DND-41 (cell line): ENCODE results near the gene LAMB1.

Experiments
- ATAC-seq: fragments of 200-7000 bp; cut with Tn5 transposase; 3 replicates; pipeline ENCODE4 v1.9.1; 2021; ENCODE audit warnings: low read depth; ENCODE audit not compliant: insufficient read depth
- DNase-seq: peaks from one replicate; pipeline ENCODE4 v3.0.0-alpha.2; 2020
- H2AFZ ChIP-seq: 2 replicates; pipeline ENCODE4 v1.6.0; 2012; ENCODE audit warnings: low read depth, low read length
- H3K27ac ChIP-seq: 2 replicates; pipeline ENCODE4 v1.5.1; 2012; ENCODE audit warnings: low read length, inconsistent platforms
- H3K27me3 ChIP-seq: fragments of 200-600 bp; sonication (generic); 2 replicates; pipeline ENCODE4 v1.6.0; 2012; ENCODE audit warnings: low read length, mild to moderate bottlenecking, inconsistent platforms; ENCODE audit not compliant: insufficient read depth, poor library complexity
- H3K36me3 ChIP-seq: 2 replicates; pipeline ENCODE4 v1.5.1; 2012; ENCODE audit warnings: low read length, inconsistent platforms; ENCODE audit not compliant: insufficient read depth
- H3K4me1 ChIP-seq: 2 replicates; pipeline ENCODE4 v1.5.1; 2012; ENCODE audit warnings: mild to moderate bottlenecking, low read length; ENCODE audit not compliant: insufficient read depth
- H3K4me2 ChIP-seq: 2 replicates; pipeline ENCODE4 v1.6.0; 2012; ENCODE audit warnings: mild to moderate bottlenecking, moderate library complexity, low read length, inconsistent platforms; ENCODE audit not compliant: insufficient read depth
- H3K4me3 ChIP-seq, 2 experiments: fragments of 200-600 bp in 1 of 2; shearing (Covaris generic) in 1 of 2; 2 replicates each; pipeline ENCODE4 v1.5.1; 2012 to 2016; ENCODE audit warnings: inconsistent platforms in 2 of 2, low read length in 2 of 2, mild to moderate bottlenecking in 2 of 2, low read depth in 1 of 2, moderate library complexity in 1 of 2
- H3K79me2 ChIP-seq: 2 replicates; pipeline ENCODE4 v1.6.0; 2012; ENCODE audit warnings: low read length, inconsistent platforms; ENCODE audit not compliant: insufficient read depth
- H3K9ac ChIP-seq: 2 replicates; pipeline ENCODE4 v1.6.0; 2012; ENCODE audit warnings: low read depth, mild to moderate bottlenecking, inconsistent platforms, low read length, moderate library complexity
- H3K9me3 ChIP-seq: 2 replicates; pipeline ENCODE4 v1.5.1; 2012; ENCODE audit warnings: low read length, moderate library complexity, mild to moderate bottlenecking, inconsistent platforms; ENCODE audit not compliant: insufficient read depth, severe bottlenecking
- H4K20me1 ChIP-seq: 2 replicates; pipeline ENCODE4 v1.6.0; 2012; ENCODE audit warnings: low read length; ENCODE audit not compliant: insufficient read depth
- CTCF ChIP-seq: IDR thresholded peaks from 2 replicates; pipeline ENCODE4 v1.5.1; 2012; ENCODE audit warnings: borderline replicate concordance, low read length, moderate library complexity, mild to moderate bottlenecking; ENCODE audit not compliant: poor library complexity, severe bottlenecking; ENCODE audit errors: extremely low read depth
- EZH2 ChIP-seq: IDR thresholded peaks from 3 replicates; pipeline ENCODE4 v1.6.1; 2012; ENCODE audit warnings: borderline replicate concordance, low read depth, mild to moderate bottlenecking, moderate library complexity, low read length, inconsistent platforms; ENCODE audit not compliant: severe bottlenecking

LAMB1 gene

GRCh38 chr7:107915541-107915940 is 87.4 kb downstream of the LAMB1 start:
- Histone ChIP-seq H3K4me3 (no peak overlapping the region), H3K9ac (no peak overlapping the region), H3K9me3 (no peaks in the 10 kb centered on the region), H2AFZ (no peak overlapping the region), H3K79me2 (peaks cover 29% of the 10 kb centered on the region), H3K4me2 (no peak overlapping the region), H3K27ac (no peak overlapping the region), H4K20me1 (peaks cover 3% of the 10 kb centered on the region; the same call in 1 of the 2 replicates), H3K4me1 (no peaks in the 10 kb centered on the region), H3K27me3 (no peaks in the 10 kb centered on the region), H3K36me3 (peaks cover 88% of the 10 kb centered on the region)
- TF ChIP-seq CTCF (no peak), EZH2 (no peak)
- DNase-seq (no peak), ATAC-seq (no peak)

- Histone ChIP-seq H3K79me2 (peaks cover 29% of the 10 kb centered on the region), H3K9ac (no peak overlapping the region)
Measured at GRCh38 chr7:107914831-107915230, 88.1 kb downstream of the LAMB1 start.

GRCh38 chr7:107913851-107914250 is 89.1 kb downstream of the LAMB1 start:
- Histone ChIP-seq H3K4me2 (no peak overlapping the region), H4K20me1 (peaks cover 3% of the 10 kb centered on the region; the same call in 1 of the 2 replicates), H3K27ac (no peak overlapping the region), H3K27me3 (no peaks in the 10 kb centered on the region), H3K36me3 (peaks cover 88% of the 10 kb centered on the region), H3K4me3 (no peak overlapping the region), H3K79me2 (peaks cover 29% of the 10 kb centered on the region), H3K9ac (no peak overlapping the region), H2AFZ (no peak overlapping the region), H3K4me1 (no peaks in the 10 kb centered on the region), H3K9me3 (no peaks in the 10 kb centered on the region)
- TF ChIP-seq EZH2 (no peak), CTCF (no peak)
- ATAC-seq, result no peak
- no peak for DNase-seq

More at GRCh38 chr7:107914831-107915230, 88.1 kb downstream of the LAMB1 start:
- H3K36me3 ChIP-seq, result peaks cover 88% of the 10 kb centered on the region
- H3K27ac ChIP-seq, result no peak overlapping the region
- H2AFZ ChIP-seq, result no peak overlapping the region
- H3K27me3 ChIP-seq, result no peaks in the 10 kb centered on the region
- no peak for DNase-seq
- no peaks in the 10 kb centered on the region for H3K9me3 ChIP-seq
- peaks cover 3% of the 10 kb centered on the region; the same call in 1 of the 2 replicates for H4K20me1 ChIP-seq
- H3K4me2 ChIP-seq, result no peak overlapping the region
- H3K4me1 ChIP-seq, result no peaks in the 10 kb centered on the region
- ATAC-seq, result no peak
- TF ChIP-seq EZH2 (no peak), CTCF (no peak)
- no peak overlapping the region for H3K4me3 ChIP-seq

- no peak overlapping the region for H3K27ac ChIP-seq
- no peak overlapping the region for H3K4me2 ChIP-seq
- no peak for DNase-seq
- no peak for ATAC-seq
- H3K4me1 ChIP-seq, result no peaks in the 10 kb centered on the region
- H2AFZ ChIP-seq, result no peak overlapping the region
- H3K79me2 ChIP-seq, result peaks cover 29% of the 10 kb centered on the region
- H3K4me3 ChIP-seq, result no peak overlapping the region
- peaks cover 83% of the 10 kb centered on the region for H3K36me3 ChIP-seq
- H4K20me1 ChIP-seq, result peaks cover 3% of the 10 kb centered on the region; the same call in 1 of the 2 replicates
- H3K9ac ChIP-seq, result no peak overlapping the region
- H3K9me3 ChIP-seq, result no peaks in the 10 kb centered on the region
- no peak for TF ChIP-seq EZH2
- no peak for TF ChIP-seq CTCF
- H3K27me3 ChIP-seq, result no peaks in the 10 kb centered on the region
Measured at GRCh38 chr7:107911981-107912380, 91.0 kb downstream of the LAMB1 start.
